Measurements from ENCODE around the gene NEK9.

Gene NEK9

GRCh38 chr14:75141062-75141461 lies 14.2 kb upstream of the NEK9 start (continued):
- TF ChIP-seq TSHZ2 (CRISPR knock-in tag; IDR thresholded peaks at IDR 0.05) (no peak), ZNF70 (CRISPR knock-in tag; IDR thresholded peaks at IDR 0.05) (no peak), ZNF565 (CRISPR knock-in tag; conservative IDR thresholded peaks at IDR 0.05; ENCODE audit: low read depth) (no peak), ZC3H10 (CRISPR knock-in tag; IDR thresholded peaks at IDR 0.05) (no peak), ISL1 (CRISPR knock-in tag; IDR thresholded peaks at IDR 0.05) (no peak), TOX (CRISPR knock-in tag; IDR thresholded peaks at IDR 0.05; ENCODE audit: borderline replicate concordance) (no peak), TCF4 (CRISPR knock-in tag; IDR thresholded peaks at IDR 0.05; ENCODE audit: borderline replicate concordance) (no peak)

GRCh38 chr14:75140620-75141019 lies 13.8 kb upstream of the NEK9 start:
- TF ChIP-seq PPARA (CRISPR knock-in tag; IDR thresholded peaks at IDR 0.05; ENCODE audit: borderline replicate concordance) (no peak), ESRRG (CRISPR knock-in tag; IDR thresholded peaks at IDR 0.05) (no peak)
- ATAC-seq: no peak

- ATAC-seq: no peak
- TF ChIP-seq ISL1 (CRISPR knock-in tag; IDR thresholded peaks at IDR 0.05) (no peak), ZFP30 (CRISPR knock-in tag; IDR thresholded peaks at IDR 0.05) (no peak), RARB (CRISPR knock-in tag; IDR thresholded peaks at IDR 0.05) (no peak), CREB5 (CRISPR knock-in tag; IDR thresholded peaks at IDR 0.05; ENCODE audit: low read depth) (no peak), CSDC2 (CRISPR knock-in tag; IDR thresholded peaks at IDR 0.05) (no peak), SNAI2 (CRISPR knock-in tag; IDR thresholded peaks at IDR 0.05) (no peak), ZNF70 (CRISPR knock-in tag; IDR thresholded peaks at IDR 0.05) (no peak), ZNF565 (CRISPR knock-in tag; conservative IDR thresholded peaks at IDR 0.05; ENCODE audit: low read depth) (no peak), TSHZ2 (CRISPR knock-in tag; IDR thresholded peaks at IDR 0.05) (no peak), ZNF8 (CRISPR knock-in tag; IDR thresholded peaks at IDR 0.05) (no peak)
Observed at GRCh38 chr14:75139185-75139584, 12.3 kb upstream of the NEK9 start.

GRCh38 chr14:75138492-75138891 lies 11.6 kb upstream of the NEK9 start:
- TF ChIP-seq ZC3H10 (CRISPR knock-in tag; IDR thresholded peaks at IDR 0.05) (no peak), TSHZ2 (CRISPR knock-in tag; IDR thresholded peaks at IDR 0.05) (no peak), ISL1 (CRISPR knock-in tag; IDR thresholded peaks at IDR 0.05) (no peak), BACH2 (CRISPR knock-in tag; IDR thresholded peaks at IDR 0.05; ENCODE audit: borderline replicate concordance) (no peak), ESRRG (CRISPR knock-in tag; IDR thresholded peaks at IDR 0.05) (no peak), CSRNP3 (CRISPR knock-in tag; IDR thresholded peaks at IDR 0.05) (no peak)
- peak; percentile 19; the same call in 1 of the 3 replicates for ATAC-seq

All from SK-N-SH treated with all-trans-retinoic acid at 6 μM for 48 hours (cell line).